AG10803 (cell line): ENCODE measurements around the gene MAN2A1.

Experiments
- DNase-seq: peaks from one replicate; pipeline ENCODE4 v3.0.0; 2010; ENCODE audit warnings: low read depth
- H3K4me3 ChIP-seq: 2 replicates; pipeline ENCODE4 v1.5.1; 2011; ENCODE audit warnings: mild to moderate bottlenecking, low read length, control low read depth
- CTCF ChIP-seq: conservative IDR thresholded peaks from 2 replicates; pipeline ENCODE4 v1.5.1; 2011; ENCODE audit warnings: mild to moderate bottlenecking, low read length, control low read depth, inconsistent platforms

The MAN2A1 gene

GRCh38 chr5:109694451-109694891 lies 4.7 kb downstream of the MAN2A1 start:
- DNase-seq: no peak
- no peak overlapping the region for H3K4me3 ChIP-seq
- no peak for TF ChIP-seq CTCF

DNA sequence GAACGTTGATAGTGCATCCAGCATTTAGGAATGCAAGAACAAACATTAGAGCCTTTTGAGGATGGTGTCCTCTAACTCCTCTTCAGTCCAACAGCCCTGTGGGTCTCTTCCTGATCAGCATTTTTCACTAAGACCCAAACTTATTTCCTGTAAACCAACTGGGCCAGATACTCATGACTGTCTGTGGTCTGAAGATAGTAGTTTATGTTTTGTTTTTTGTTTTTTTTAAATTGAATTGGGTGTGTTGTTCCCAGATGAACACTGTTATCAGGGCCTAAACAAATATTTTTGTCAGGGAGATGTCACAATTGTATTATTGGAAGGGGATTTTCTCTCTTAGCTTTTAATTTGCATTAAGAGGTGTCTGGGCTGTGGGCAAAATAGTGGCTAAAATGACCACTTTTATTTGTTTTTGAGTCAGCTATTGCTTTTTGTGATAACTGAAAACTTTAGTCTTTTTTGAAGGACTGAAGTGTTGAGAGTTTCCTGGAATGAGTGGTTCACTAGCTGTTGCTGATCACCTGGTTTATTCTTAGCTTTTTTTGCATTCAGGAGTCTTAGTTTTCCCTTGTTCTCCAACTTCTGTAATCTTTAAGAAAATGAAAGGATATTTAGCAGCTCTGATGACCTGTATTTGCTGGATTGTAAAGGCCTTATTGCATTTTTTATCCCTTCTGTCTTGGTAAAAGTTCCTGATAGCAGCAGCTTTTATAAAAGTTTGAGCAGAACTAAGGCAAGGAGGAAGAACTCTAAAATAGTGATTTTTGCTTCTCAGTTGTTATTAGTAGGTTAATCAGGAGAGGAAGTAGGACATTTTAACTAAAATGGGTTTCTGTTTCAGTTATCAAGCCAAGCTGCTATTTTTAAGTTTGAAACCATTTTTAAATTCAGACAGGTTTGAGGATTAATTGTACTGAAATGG lies 5.5 kb downstream of the MAN2A1 start:
- TF ChIP-seq CTCF: no peak
- no peak for DNase-seq
- no peak overlapping the region for H3K4me3 ChIP-seq

GRCh38 chr5:109697339-109697738 lies 7.6 kb downstream of the MAN2A1 start:
- H3K4me3 ChIP-seq: no peak overlapping the region
- DNase-seq: peak; percentile 81
- TF ChIP-seq CTCF: no peak

GRCh38 chr5:109700516-109701153 lies 10.9 kb downstream of the MAN2A1 start:
- no peak for TF ChIP-seq CTCF
- H3K4me3 ChIP-seq: no peak overlapping the region
- no peak for DNase-seq

DNA sequence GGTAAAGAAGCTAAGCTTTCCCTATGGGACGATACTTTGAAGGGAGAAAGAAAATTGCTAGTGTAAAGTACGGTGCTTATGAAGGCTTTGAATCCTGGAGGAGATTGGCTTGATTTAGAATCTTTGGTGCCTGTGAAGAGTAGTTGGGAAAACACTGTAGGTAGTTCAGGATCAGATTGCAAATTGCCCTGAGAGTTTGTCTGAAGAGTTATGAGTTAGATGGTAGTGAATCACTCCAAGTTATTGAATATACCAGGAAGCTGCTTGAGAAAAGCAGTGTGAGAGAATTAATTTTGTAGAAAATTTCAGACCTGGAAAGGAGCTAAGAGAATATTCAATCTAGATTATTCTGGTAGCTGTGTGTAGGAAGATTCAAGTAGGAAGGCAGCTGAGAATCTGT lies 11.5 kb downstream of the MAN2A1 start:
- DNase-seq: no peak
- TF ChIP-seq CTCF: no peak
- no peak overlapping the region for H3K4me3 ChIP-seq

- H3K4me3 ChIP-seq: no peak overlapping the region
- no peak for TF ChIP-seq CTCF
- DNase-seq: no peak
These were observed 12.1 kb downstream of the MAN2A1 start for GRCh38 chr5:109701792-109702191.

DNA sequence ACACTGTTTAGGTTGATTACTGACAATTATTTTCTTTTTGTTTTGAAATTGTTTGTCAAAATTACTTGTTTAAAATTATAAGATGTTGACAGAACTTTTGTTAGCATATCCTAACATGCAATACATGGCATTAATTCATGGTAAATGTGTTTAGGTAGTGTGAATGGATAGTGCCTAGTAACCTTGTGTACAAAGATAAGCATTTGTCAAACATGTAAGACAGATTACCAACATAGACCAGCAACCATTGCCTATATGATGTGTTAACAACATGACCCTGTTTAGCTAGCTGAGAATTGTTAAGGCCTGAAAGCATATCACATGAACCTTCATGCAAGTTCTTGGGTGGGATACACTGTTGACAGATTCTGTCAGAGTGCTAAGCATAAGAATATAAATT lies 13.4 kb downstream of the MAN2A1 start:
- TF ChIP-seq CTCF: no peak
- no peak for DNase-seq
- no peak overlapping the region for H3K4me3 ChIP-seq
